Panc1 (cell line): Measurements from ENCODE around the gene FILIP1L.

Experiments
- CTCF ChIP-seq: fragments of 450-650 bp; IDR thresholded peaks from 2 replicates; pipeline ENCODE4 v1.5.1; 2017; ENCODE audit warnings: mild to moderate bottlenecking
- POLR2AphosphoS5 ChIP-seq: IDR thresholded peaks from 2 replicates; pipeline ENCODE4 v1.6.1; 2012; ENCODE audit warnings: mild to moderate bottlenecking, low read depth, low read length, moderate library complexity

GRCh38 chr3:99953596-99953995 lies 160.7 kb downstream of the FILIP1L start:
- TF ChIP-seq POLR2AphosphoS5 (no peak), CTCF (no peak)
